Activated gamma-delta T cell treated with Interleukin-2 at 50 U/mL for 16 hours (primary cell): ENCODE results near the gene NRCAM.
"Not testable (repeated sequence)": the region's sequence is repeated elsewhere in the genome, so short reads cannot be mapped to it uniquely, and the experiment has no call there.

Experiments used
- DNase-seq: peaks from one replicate; pipeline ENCODE4 v3.0.0-alpha.2; 2020

Gene NRCAM

GRCh38 chr7:108393097-108393496 is 63.1 kb downstream of the NRCAM start:
- DNase-seq: not testable (repeated sequence)

GRCh38 chr7:108387686-108388085 is 68.5 kb downstream of the NRCAM start:
- not testable (repeated sequence) for DNase-seq

- DNase-seq: no peak
These were observed 70.3 kb downstream of the NRCAM start for GRCh38 chr7:108385834-108386422.

GRCh38 chr7:108384716-108385483 is 71.3 kb downstream of the NRCAM start:
- no peak for DNase-seq

- no peak for DNase-seq
These were observed 73.3 kb downstream of the NRCAM start for GRCh38 chr7:108382932-108383331.

- DNase-seq: no peak
These were observed 75.7 kb downstream of the NRCAM start for GRCh38 chr7:108380517-108380916.

- no peak for DNase-seq
These were observed 80.0 kb downstream of the NRCAM start for GRCh38 chr7:108376206-108376605.

- no peak for DNase-seq
These were observed 80.6 kb downstream of the NRCAM start for GRCh38 chr7:108375668-108376067.

- no peak for DNase-seq
These were observed 81.3 kb downstream of the NRCAM start for GRCh38 chr7:108374899-108375298.

GRCh38 chr7:108372618-108373017 is 83.6 kb downstream of the NRCAM start:
- DNase-seq: no peak

- DNase-seq: no peak
These were observed 85.6 kb downstream of the NRCAM start for GRCh38 chr7:108370616-108371015.

- DNase-seq: no peak
These were observed 87.8 kb downstream of the NRCAM start for GRCh38 chr7:108368466-108368865.

- no peak for DNase-seq
These were observed 88.3 kb downstream of the NRCAM start for GRCh38 chr7:108367946-108368345.

- no peak for DNase-seq
These were observed 88.9 kb downstream of the NRCAM start for GRCh38 chr7:108367314-108367713.

GRCh38 chr7:108363659-108364058 is 92.6 kb downstream of the NRCAM start:
- no peak for DNase-seq

- DNase-seq: no peak
These were observed 96.0 kb downstream of the NRCAM start for GRCh38 chr7:108360058-108360800.

- no peak for DNase-seq
These were observed 97.7 kb downstream of the NRCAM start for GRCh38 chr7:108358553-108358952.

- DNase-seq: no peak
These were observed 104.5 kb downstream of the NRCAM start for GRCh38 chr7:108351729-108352131.

GRCh38 chr7:108348913-108349312 is 107.3 kb downstream of the NRCAM start:
- DNase-seq: no peak

GRCh38 chr7:108347616-108348015 is 108.6 kb downstream of the NRCAM start:
- DNase-seq: no peak

- DNase-seq: no peak
These were observed 110.4 kb downstream of the NRCAM start for GRCh38 chr7:108345710-108346336.

- DNase-seq: no peak
These were observed 115.3 kb downstream of the NRCAM start for GRCh38 chr7:108340856-108341411.

GRCh38 chr7:108340406-108340805 is 115.8 kb downstream of the NRCAM start:
- DNase-seq: not testable (repeated sequence)
